HG03521 (cell line): ENCODE results near the gene CYTL1.

Source experiments
- ATAC-seq: cut with Tn5 transposase; IDR thresholded peaks from one replicate; pipeline ENCODE4 v1.9.1; 2021; ENCODE audit warnings: mild to moderate bottlenecking, moderate library complexity; ENCODE audit not compliant: unreplicated experiment

The CYTL1 gene

GRCh38 chr4:4979971-4980370 lies 39.3 kb downstream of the CYTL1 start:
- no peak for ATAC-seq

DNA sequence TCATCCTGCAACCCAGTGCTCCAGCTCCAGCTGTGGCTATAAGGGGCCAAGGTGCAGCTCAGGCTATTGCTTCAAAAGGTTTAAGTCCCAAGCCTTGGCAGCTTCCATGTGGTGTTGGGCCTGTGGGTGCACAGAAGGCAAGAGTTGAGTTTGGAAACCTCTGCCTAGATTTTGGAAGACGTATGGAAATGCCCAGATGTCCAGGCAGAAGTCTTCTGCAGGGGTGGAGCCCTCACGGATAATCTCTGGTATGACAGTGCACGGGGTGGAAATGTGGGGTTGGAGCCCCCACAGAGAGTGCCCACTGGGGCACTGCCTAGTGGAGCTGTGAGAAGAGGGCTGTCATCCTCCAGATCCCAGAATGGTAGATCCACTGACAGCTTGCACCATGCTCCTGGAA lies 44.5 kb downstream of the CYTL1 start:
- no peak for ATAC-seq

- no peak for ATAC-seq
Measured at GRCh38 chr4:4971796-4972195, 47.5 kb downstream of the CYTL1 start.

DNA sequence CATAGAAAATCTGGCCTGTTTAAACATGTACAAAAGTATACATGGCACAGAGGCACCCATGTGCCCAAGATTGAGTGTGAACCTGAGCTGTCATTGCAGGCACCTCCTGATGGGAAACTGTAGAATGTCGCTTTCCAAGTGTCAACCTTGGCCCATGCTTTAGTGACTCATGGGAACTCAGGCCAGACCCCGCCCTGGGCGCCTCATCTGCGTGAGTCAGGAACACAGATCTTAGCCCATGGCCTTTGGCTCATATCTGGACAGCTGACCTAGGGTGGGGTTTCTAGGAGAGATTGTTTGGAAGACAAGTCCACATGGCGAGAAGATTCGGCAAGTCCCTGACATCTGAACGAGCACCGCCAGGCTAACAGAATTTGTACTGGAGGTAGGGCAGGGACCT lies 50.0 kb downstream of the CYTL1 start:
- no peak for ATAC-seq

DNA sequence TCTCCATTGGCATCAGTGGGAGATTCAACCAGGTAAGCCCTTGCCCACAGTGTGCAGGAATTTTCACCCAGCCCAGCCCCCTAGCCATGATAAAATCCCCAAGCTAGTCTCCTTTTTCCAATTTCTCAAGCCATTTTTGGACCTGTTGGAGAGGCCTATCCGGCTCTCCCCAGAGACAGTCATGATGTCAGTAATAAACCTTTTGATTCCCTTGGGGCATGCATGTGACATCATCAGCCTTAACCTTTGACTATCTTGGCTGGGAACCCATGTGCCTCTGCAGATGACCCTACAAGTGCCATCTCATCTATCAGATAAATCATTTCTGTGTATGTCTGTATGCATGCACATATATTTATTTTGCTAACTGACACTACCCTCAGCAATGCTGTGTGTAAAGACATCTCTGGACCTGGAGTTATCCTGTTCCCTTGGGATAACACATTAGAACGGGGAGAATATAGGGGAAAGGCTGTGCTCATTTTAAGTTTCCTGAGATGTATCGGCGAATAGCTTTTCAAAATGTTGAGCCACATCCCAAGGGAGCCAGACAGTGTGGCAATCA lies 51.0 kb downstream of the CYTL1 start:
- no peak for ATAC-seq
